HAP-1 (cell line): ENCODE measurements around the gene DOCK3.
"Not testable (repeated sequence)": the region's sequence is repeated elsewhere in the genome, so short reads cannot be mapped to it uniquely, and the experiment has no call there.

ENCODE experiments used
- DNase-seq, 2 experiments: peaks; one replicate each; pipeline ENCODE4 v3.0.0-alpha.2; 2016 to 2020; ENCODE audit warnings: low spot score in 2 of 2
- H3K27me3 ChIP-seq: fragments of 250-450 bp; sonication (Bioruptor Pico); 2 replicates; pipeline ENCODE4 v1.5.1; 2020; ENCODE audit warnings: low read depth, mild to moderate bottlenecking, moderate library complexity
- H3K36me3 ChIP-seq: fragments of 250-450 bp; sonication (Bioruptor Pico); replicated peaks from 2 replicates; pipeline ENCODE4 v1.5.1; 2020; ENCODE audit warnings: mild to moderate bottlenecking
- H3K4me1 ChIP-seq: fragments of 250-450 bp; sonication (Bioruptor Pico); 2 replicates; pipeline ENCODE4 v1.5.1; 2020; ENCODE audit warnings: mild to moderate bottlenecking
- H3K4me3 ChIP-seq: fragments of 250-450 bp; sonication (Bioruptor Pico); 2 replicates; pipeline ENCODE4 v1.5.1; 2020; ENCODE audit warnings: mild to moderate bottlenecking, moderate library complexity
- H3K9me3 ChIP-seq: fragments of 250-450 bp; sonication (Bioruptor Pico); 2 replicates; pipeline ENCODE4 v1.5.1; 2020; ENCODE audit warnings: mild to moderate bottlenecking, moderate library complexity
- in situ Hi-C: fragments of 300-500 bp; cut with MboI; formaldehyde crosslinking; loops from 3 replicates; pipeline ENCODE4 v1.14.3; 2020; ENCODE audit warnings: low sequenced_read_pairs, inconsistent platforms, mixed read lengths

Gene DOCK3

GRCh38 chr3:50737193-50737905 is 62.6 kb downstream of the DOCK3 start:
- Histone ChIP-seq H3K9me3 (peaks cover 4% of the 10 kb centered on the region), H3K4me1 (peaks cover 45% of the 10 kb centered on the region), H3K27me3 (no peaks in the 10 kb centered on the region), H3K36me3 (no peaks in the 10 kb centered on the region; the same call in 1 of the 2 replicates), H3K4me3 (no peak overlapping the region)
- in situ Hi-C loops, result no loop called here
- DNase-seq, result peak; percentile 65 to 98

- Histone ChIP-seq H3K36me3 (no peaks in the 10 kb centered on the region; the same call in 1 of the 2 replicates), H3K4me1 (peaks cover 45% of the 10 kb centered on the region), H3K27me3 (no peaks in the 10 kb centered on the region), H3K4me3 (no peak overlapping the region), H3K9me3 (peaks cover 4% of the 10 kb centered on the region)
- peak; percentile 40 to 61 for DNase-seq
- in situ Hi-C loops, result no loop called here
Observed at GRCh38 chr3:50737906-50738598, 63.3 kb downstream of the DOCK3 start.

- H3K36me3 ChIP-seq, result no peaks in the 10 kb centered on the region; the same call in 1 of the 2 replicates
- in situ Hi-C loops, result no loop called here
- no peak overlapping the region for H3K4me3 ChIP-seq
- peaks cover 19% of the 10 kb centered on the region for H3K4me1 ChIP-seq
- DNase-seq, result no peak
- H3K9me3 ChIP-seq, result peaks cover 6% of the 10 kb centered on the region; the same call in 1 of the 2 replicates
- no peaks in the 10 kb centered on the region for H3K27me3 ChIP-seq
Observed at GRCh38 chr3:50743643-50744042, 68.9 kb downstream of the DOCK3 start.

GRCh38 chr3:50749822-50750221 is 75.1 kb downstream of the DOCK3 start:
- peaks cover 6% of the 10 kb centered on the region; the same call in 1 of the 2 replicates for H3K9me3 ChIP-seq
- peaks cover 4% of the 10 kb centered on the region; the same call in 1 of the 2 replicates for H3K4me1 ChIP-seq
- H3K27me3 ChIP-seq, result no peaks in the 10 kb centered on the region
- H3K36me3 ChIP-seq, result no peaks in the 10 kb centered on the region; the same call in 1 of the 2 replicates
- H3K4me3 ChIP-seq, result no peak overlapping the region
- in situ Hi-C loops, result no loop called here
- no peak for DNase-seq

GRCh38 chr3:50759015-50759414 is 84.3 kb downstream of the DOCK3 start:
- DNase-seq, result no peak
- Histone ChIP-seq H3K9me3 (no peaks in the 10 kb centered on the region), H3K36me3 (no peaks in the 10 kb centered on the region), H3K4me3 (no peak overlapping the region), H3K4me1 (no peaks in the 10 kb centered on the region), H3K27me3 (no peaks in the 10 kb centered on the region)
- in situ Hi-C loops, result no loop called here

- peaks cover 13% of the 10 kb centered on the region for H3K4me1 ChIP-seq
- H3K4me3 ChIP-seq, result no peak overlapping the region
- peaks cover 3% of the 10 kb centered on the region; the same call in 1 of the 2 replicates for H3K9me3 ChIP-seq
- no peak for DNase-seq
- H3K27me3 ChIP-seq, result no peaks in the 10 kb centered on the region
- in situ Hi-C loops, result no loop called here
- no peaks in the 10 kb centered on the region for H3K36me3 ChIP-seq
Observed at GRCh38 chr3:50777680-50778079, 103.0 kb downstream of the DOCK3 start.

- H3K4me1 ChIP-seq, H3K4me3 ChIP-seq, H3K9me3 ChIP-seq, H3K36me3 ChIP-seq, H3K27me3 ChIP-seq, DNase-seq, in situ Hi-C loops: not testable (repeated sequence)
Observed at GRCh38 chr3:50781766-50782165, 107.0 kb downstream of the DOCK3 start.

- Histone ChIP-seq H3K4me1 (peaks cover 6% of the 10 kb centered on the region), H3K27me3 (no peaks in the 10 kb centered on the region), H3K36me3 (no peaks in the 10 kb centered on the region), H3K4me3 (no peak overlapping the region), H3K9me3 (peaks cover 6% of the 10 kb centered on the region)
- in situ Hi-C loops, result no loop called here
- no peak for DNase-seq
Observed at GRCh38 chr3:50786631-50787030, 111.9 kb downstream of the DOCK3 start.

GRCh38 chr3:50790894-50791293 is 116.2 kb downstream of the DOCK3 start:
- in situ Hi-C loops, H3K9me3 ChIP-seq, H3K27me3 ChIP-seq, H3K4me1 ChIP-seq, H3K4me3 ChIP-seq, H3K36me3 ChIP-seq: not testable (repeated sequence)
- peak in 1 of 2 experiments; percentile 28 for DNase-seq

- Histone ChIP-seq H3K27me3 (no peaks in the 10 kb centered on the region), H3K4me1 (peaks cover 6% of the 10 kb centered on the region), H3K4me3 (no peak overlapping the region), H3K36me3 (no peaks in the 10 kb centered on the region), H3K9me3 (no peaks in the 10 kb centered on the region)
- in situ Hi-C loops, result no loop called here
- no peak for DNase-seq
Observed at GRCh38 chr3:50792568-50792967, 117.8 kb downstream of the DOCK3 start.

- H3K4me1 ChIP-seq, H3K4me3 ChIP-seq, in situ Hi-C loops, DNase-seq, H3K36me3 ChIP-seq, H3K27me3 ChIP-seq: not testable (repeated sequence)
- peaks cover 22% of the 10 kb centered on the region for H3K9me3 ChIP-seq
Observed at GRCh38 chr3:50803805-50804204, 129.1 kb downstream of the DOCK3 start.

- DNase-seq, H3K4me3 ChIP-seq, H3K27me3 ChIP-seq, H3K36me3 ChIP-seq, in situ Hi-C loops, H3K4me1 ChIP-seq: not testable (repeated sequence)
- peaks cover 17% of the 10 kb centered on the region for H3K9me3 ChIP-seq
Observed at GRCh38 chr3:50804376-50804775, 129.6 kb downstream of the DOCK3 start.

- Histone ChIP-seq H3K36me3 (no peaks in the 10 kb centered on the region; the same call in 1 of the 2 replicates), H3K4me1 (peaks cover 2% of the 10 kb centered on the region; the same call in 1 of the 2 replicates), H3K27me3 (no peaks in the 10 kb centered on the region), H3K9me3 (peaks cover 8% of the 10 kb centered on the region), H3K4me3 (no peak overlapping the region)
- DNase-seq, result no peak
- in situ Hi-C loops, result no loop called here
Observed at GRCh38 chr3:50805321-50805720, 130.6 kb downstream of the DOCK3 start.

- H3K9me3 ChIP-seq, result peaks cover 8% of the 10 kb centered on the region
- in situ Hi-C loops, result no loop called here
Observed at GRCh38 chr3:50806031-50806430, 131.3 kb downstream of the DOCK3 start.

More at GRCh38 chr3:50806031-50806430, 131.3 kb downstream of the DOCK3 start:
- Histone ChIP-seq H3K36me3 (no peaks in the 10 kb centered on the region; the same call in 1 of the 2 replicates), H3K27me3 (no peaks in the 10 kb centered on the region), H3K4me1 (peaks cover 2% of the 10 kb centered on the region; the same call in 1 of the 2 replicates), H3K4me3 (no peak overlapping the region)
- DNase-seq, result no peak
